ENCODE results near the gene IDUA.
"Not testable (repeated sequence)": the region's sequence is repeated elsewhere in the genome, so short reads cannot be mapped to it uniquely, and the experiment has no call there.

The IDUA gene

GRCh38 chr4:986879-987623 is at the start of gene IDUA:
Gene IDUA, plus strand, starts transcription at chr4:987044. Its CDS starts 41 bp downstream, at chr4:987085.
- intact Hi-C loops (cut with DNase I): no loop called here
- peak; percentile 70 to 97 (median 92) for DNase-seq

GRCh38 chr4:939508-939907 is 47.3 kb upstream of the IDUA start:
- DNase-seq: peak in 1 of 42 donors; percentile 1
- intact Hi-C loops (cut with DNase I): not testable (repeated sequence)

GRCh38 chr4:945274-946102 is 41.4 kb upstream of the IDUA start:
- DNase-seq: peak in 6 of 42 donors; percentile 1 to 42 (median 28)
- intact Hi-C loops (cut with DNase I): no loop called here

DNA sequence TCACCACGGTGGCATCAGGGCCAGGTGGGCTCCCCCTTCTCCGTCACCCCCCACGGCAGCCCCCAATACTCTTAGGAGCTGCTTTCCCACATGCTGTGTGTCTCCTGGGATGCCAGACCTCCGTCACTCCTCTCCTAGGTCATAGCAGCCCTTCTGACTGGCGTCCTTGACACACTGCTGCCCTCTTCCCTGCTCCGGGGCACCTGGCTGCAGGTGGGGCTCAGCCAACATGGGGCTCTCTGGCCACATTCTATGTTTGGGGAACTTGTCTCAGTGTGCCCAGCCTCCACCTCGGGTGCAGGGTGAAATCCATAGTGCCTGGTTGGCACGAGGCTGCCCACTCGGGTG is 40.8 kb upstream of the IDUA start:
- intact Hi-C loops (cut with DNase I): no loop called here
- peak in 1 of 42 donors; percentile 5 for DNase-seq

DNA sequence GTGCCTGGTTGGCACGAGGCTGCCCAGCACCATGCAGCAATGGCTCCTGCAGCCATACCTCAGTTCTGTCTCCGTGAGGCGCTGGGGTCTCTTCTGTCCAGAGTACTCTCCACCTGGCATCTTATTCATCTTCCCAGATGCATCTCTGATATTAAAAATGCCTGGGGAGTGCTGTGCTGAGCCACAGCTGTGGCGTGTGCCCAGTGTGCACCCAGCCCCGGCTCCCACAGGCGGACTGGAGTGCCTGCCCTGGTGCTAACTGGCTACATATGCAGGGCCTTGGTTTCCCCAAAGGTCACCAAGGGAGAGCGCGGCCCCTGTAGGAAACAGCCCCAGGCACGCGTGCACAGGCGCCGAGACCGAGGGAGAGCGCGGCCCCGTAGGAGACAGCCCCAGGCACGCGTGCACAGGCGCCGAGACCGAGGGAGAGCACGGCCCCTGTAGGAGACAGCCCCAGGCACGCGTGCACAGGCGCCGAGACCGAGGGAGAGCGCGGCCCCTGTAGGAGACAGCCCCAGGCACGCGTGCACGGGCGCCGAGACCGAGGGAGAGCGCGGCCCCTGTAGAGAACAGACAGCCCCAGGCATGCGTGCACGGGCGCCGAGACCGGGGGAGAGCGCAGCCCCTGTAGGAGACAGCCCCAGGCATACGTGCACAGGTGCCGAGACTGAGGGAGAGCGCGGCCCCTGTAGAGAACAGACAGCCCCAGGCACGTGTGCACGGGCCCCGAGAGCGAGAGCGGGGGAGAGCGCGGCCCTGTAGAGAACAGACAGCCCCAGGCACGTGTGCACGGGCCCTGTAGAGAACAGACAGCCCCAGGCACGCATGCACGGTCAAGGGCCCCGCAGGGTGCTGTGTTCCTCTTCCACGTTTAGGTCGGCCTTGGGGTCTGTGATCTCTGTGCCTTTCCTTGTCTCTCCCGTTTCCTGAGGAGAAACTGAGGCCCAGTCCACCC is 40.0 kb upstream of the IDUA start:
- DNase-seq: peak in 8 of 42 donors; percentile 14 to 65 (median 31)
- intact Hi-C loops (cut with DNase I): no loop called here

GRCh38 chr4:947491-947971 is 39.3 kb upstream of the IDUA start:
- intact Hi-C loops (cut with DNase I): no loop called here
- DNase-seq: peak in 3 of 42 donors; percentile 2 to 25 (median 9)

DNA sequence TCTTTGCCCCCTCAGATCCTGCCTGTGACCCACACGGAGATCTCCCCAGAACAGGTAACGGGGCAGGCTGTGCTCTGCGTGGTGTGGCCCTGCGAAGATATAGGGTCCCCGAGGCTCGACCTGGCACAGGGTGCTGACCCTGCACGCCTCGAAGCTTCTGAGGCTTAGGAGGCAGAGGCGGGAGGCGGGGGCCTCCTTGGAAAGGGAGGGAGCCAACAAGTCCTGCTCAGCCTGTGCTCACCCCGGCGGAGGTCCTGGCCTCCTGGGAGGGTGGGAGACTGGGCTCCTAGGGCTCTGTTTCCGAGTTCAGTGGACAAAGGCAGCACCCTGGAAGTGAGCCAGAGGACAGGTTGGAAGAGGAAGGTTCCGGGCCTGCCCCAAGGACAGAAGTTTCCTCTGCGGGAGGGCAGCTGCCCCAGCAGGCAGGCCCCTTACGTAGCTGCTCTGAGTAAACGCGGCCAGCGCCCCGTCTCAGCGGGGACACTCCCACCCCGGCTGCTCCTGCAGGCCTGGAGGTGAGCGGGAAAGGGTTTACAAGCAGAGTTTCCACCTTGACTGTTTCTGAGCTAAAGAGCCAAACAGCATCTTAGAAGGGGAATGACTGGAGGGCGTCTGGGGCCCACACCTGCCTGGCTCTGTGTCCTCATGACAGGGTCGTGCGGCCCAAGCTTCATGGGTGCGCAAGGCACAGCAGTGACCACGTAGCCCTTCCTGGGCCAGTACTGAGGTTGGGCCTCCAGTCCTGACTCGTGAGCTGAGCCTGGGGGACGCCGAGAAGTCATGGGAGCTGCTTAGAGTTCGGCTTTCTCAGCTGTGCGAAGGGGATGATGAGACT is 38.5 kb upstream of the IDUA start:
- peak in 3 of 42 donors; percentile 1 to 18 (median 12) for DNase-seq
- intact Hi-C loops (cut with DNase I): no loop called here

- DNase-seq: peak in 2 of 42 donors; percentile 1 to 14
- intact Hi-C loops (cut with DNase I): no loop called here
Measured at GRCh38 chr4:948936-949300, 37.9 kb upstream of the IDUA start.

DNA sequence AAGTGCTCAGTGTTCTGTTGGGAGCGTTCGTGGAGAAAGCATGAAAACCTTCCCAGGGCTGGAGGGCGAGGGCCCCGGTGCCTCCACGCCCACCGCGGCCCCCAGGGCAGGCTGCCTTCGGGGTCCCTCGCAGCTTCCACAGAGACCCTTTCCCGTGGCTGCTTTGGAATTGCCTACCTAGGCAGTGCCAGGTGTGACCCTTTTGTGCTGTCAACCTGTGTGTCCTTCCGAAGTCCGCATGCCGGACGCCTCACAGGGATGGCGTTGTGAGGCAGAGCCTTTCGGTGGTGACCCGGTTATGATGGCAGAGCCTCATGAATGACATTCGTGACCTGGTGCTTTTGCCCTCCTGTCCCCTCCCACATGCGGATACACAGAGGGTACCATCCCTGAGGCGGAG is 37.2 kb upstream of the IDUA start:
- intact Hi-C loops (cut with DNase I): no loop called here
- DNase-seq: peak in 3 of 42 donors; percentile 1 to 12 (median 10)

GRCh38 chr4:950136-951020 is 36.5 kb upstream of the IDUA start:
- intact Hi-C loops (cut with DNase I): no loop called here
- DNase-seq: peak in 5 of 42 donors; percentile 1 to 20 (median 8)

DNA sequence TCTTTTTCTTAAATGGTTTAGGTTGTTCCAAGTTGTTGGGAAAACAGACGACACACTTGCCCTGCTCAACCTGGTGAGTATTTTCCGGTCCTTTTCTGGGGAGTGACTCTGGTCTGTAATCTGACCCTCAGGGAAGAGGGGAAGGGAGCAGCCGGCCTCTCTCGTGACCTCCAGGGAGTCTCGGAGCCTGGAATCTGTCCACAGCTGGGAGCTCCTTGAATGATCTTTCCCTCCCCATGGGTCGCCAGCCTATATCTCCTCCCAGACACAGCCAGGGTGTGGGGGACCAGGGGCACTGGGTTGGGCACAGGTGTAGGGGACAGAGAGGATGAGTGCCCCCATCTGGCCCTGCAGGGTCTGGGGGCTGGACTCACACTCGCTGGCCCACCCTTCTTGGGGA is 35.7 kb upstream of the IDUA start:
- peak in 4 of 42 donors; percentile 6 to 15 (median 8) for DNase-seq
- intact Hi-C loops (cut with DNase I): no loop called here

- intact Hi-C loops (cut with DNase I): no loop called here
- DNase-seq: peak in 8 of 42 donors; percentile 1 to 15 (median 8)
Measured at GRCh38 chr4:951594-952468, 35.0 kb upstream of the IDUA start.

DNA sequence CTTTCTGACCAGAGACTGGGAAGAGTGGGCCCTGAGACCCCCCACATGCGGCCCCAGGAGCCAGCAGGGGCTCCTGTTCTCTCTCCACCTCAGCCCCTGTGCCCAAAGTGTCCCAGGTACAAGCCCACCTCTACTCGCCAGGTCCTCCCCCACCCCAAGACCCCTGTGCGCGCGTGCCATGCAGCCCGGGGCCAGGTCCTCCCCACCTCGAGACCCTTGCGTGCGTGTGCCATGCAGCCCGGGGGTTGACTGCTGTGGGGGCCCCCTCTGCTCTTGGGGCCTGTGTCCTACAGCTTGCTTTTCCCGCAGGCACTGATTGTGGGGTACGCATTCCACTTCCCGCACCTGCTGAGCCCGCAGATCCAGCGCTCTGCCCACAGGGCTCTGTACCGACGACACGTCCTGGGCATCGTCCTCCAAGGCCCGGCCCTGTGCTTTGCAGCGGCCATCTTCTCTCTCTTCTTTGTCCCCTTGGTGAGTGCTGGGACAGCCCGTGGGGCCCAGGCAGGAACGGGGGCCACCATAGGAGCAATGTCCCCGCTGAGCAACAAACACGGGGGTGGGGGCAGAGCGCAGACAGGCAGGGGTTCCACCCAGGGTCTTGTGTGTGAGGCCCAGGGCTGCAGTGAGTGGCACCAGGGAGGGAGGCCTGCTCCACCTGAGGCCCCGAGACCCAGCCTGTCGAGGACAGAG is 33.8 kb upstream of the IDUA start:
- intact Hi-C loops (cut with DNase I): no loop called here
- peak in 7 of 42 donors; percentile 1 to 14 (median 6) for DNase-seq

- intact Hi-C loops (cut with DNase I): no loop called here
- peak in 8 of 42 donors; percentile 0 to 15 (median 2) for DNase-seq
Measured at GRCh38 chr4:953574-953915, 33.3 kb upstream of the IDUA start.

DNA sequence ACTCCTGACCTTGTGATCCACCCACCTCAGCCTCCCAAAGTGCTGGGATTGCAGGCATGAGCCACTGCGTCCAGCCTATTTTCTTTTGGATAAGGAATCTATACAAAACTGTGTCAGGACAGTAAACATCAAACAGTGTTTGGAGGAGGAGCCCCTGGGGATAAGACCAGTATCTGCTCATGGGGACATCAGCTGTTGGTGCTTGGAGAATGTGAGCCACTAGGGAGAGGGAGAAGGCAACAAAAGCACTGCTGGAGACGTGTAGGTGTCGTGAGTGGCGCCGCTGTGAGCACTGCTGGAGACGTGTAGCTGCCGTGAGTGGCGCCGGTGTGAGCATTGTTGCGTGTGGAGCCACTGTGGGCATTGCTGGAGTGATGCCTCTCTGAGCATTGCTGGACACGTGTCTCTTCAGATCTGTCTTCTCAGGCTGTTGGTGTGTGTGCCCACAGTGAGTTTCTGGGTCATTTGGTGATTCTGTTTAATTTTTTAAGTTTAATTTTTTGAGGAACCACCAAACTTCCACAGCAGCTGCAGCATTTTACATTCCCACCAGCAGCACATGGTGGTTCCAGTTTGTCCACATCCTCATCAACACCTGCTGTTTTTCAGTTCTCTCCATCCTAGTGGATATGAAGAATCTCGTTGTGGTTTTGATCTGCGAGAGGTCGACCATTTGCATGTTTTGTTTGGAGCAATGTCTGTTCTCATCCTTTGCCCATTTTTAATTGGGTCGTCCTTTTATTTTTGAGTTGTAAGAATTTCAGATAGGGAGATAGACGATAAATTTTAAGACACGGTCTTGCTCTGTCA is 32.4 kb upstream of the IDUA start:
- intact Hi-C loops (cut with DNase I): no loop called here
- DNase-seq: peak in 7 of 42 donors; percentile 2 to 24 (median 5)

All from head of caudate nucleus (tissue), 42 donors.